Glomerular endothelial cell (primary cell): Measurements from ENCODE around the gene FZD7. TPM values are rescaled to one million over a fixed set of nuclear protein-coding genes. Genes with fewer than 3 reads are reported as not detected.

Experiments
- DNase-seq: peaks from one replicate; pipeline ENCODE4 v3.0.0-alpha.2; 2011; ENCODE audit warnings: low read depth, low spot score; ENCODE audit errors: extremely low read depth
- total RNA-seq: library from RNA; depleted of rRNA; stranded (reverse); fragments of >200 nt; gene quantifications from 2 replicates; pipeline ENCODE4 v1.2.3, GENCODE V29; 2015

The FZD7 gene
- total RNA-seq, 1 donor from 2014 or later: 10.5 TPM

GRCh38 chr2:202064881-202065230 lies 31.2 kb downstream of the FZD7 start:
- DNase-seq: no peak

GRCh38 chr2:202065876-202066275 lies 32.2 kb downstream of the FZD7 start:
- DNase-seq: no peak

GRCh38 chr2:202066875-202067274 lies 33.2 kb downstream of the FZD7 start:
- no peak for DNase-seq

- DNase-seq: no peak
Observed at GRCh38 chr2:202067589-202067988, 33.9 kb downstream of the FZD7 start.

GRCh38 chr2:202069170-202070067 lies 35.8 kb downstream of the FZD7 start:
- no peak for DNase-seq

- DNase-seq: no peak
Observed at GRCh38 chr2:202071107-202071506, 37.5 kb downstream of the FZD7 start.

- DNase-seq: no peak
Observed at GRCh38 chr2:202072226-202072625, 38.6 kb downstream of the FZD7 start.

GRCh38 chr2:202072737-202073401 lies 39.2 kb downstream of the FZD7 start, which contains the start of gene KIAA2012:
Gene KIAA2012 (plus strand): TSS chr2:202073255. CDS start chr2:202073628, 373 bp downstream.
- no peak for DNase-seq

- DNase-seq: no peak
Observed at GRCh38 chr2:202074324-202074723, 40.7 kb downstream of the FZD7 start.

- no peak for DNase-seq
Observed at GRCh38 chr2:202079310-202079709, 45.7 kb downstream of the FZD7 start.

- DNase-seq: no peak
Observed at GRCh38 chr2:202084265-202084664, 50.6 kb downstream of the FZD7 start.

Other genes starting within 250 kb of the FZD7 start
- gene CDK15, start 227.3 kb upstream of the FZD7 start, total RNA-seq: 1.6 and 5.8 TPM in 2 replicates
- gene KIAA2012, start 39.4 kb downstream of the FZD7 start, total RNA-seq: not detected in 2 replicates
- gene SUMO1, start 204.7 kb downstream of the FZD7 start, total RNA-seq: 76.8 and 94.7 TPM in 2 replicates
- gene NOP58, start 231.9 kb downstream of the FZD7 start, total RNA-seq: 31.4 and 65.0 TPM in 2 replicates